Stimulated activated CD8-positive, alpha-beta memory T cell treated with anti-CD3 and anti-CD28 coated beads, Interleukin-2, amount 100 ng/mL, for 1 hour (primary cell): ENCODE measurements around the gene SPART.
"Not testable (repeated sequence)": the region's sequence is repeated elsewhere in the genome, so short reads cannot be mapped to it uniquely, and the experiment has no call there.

ENCODE experiments used
- DNase-seq, 2 donors: peaks; one replicate each; pipeline ENCODE4 v3.0.0-alpha.2; 2020; ENCODE audit warnings: low read depth in 2 of 2

The SPART gene

GRCh38 chr13:36354842-36355623 is 8.8 kb upstream of the SPART start:
- DNase-seq, result no peak

- no peak for DNase-seq
These were observed 6.8 kb upstream of the SPART start for GRCh38 chr13:36353001-36353400.

GRCh38 chr13:36352350-36352749 is 6.2 kb upstream of the SPART start:
- DNase-seq, result no peak

GRCh38 chr13:36347531-36348210 is 1.5 kb upstream of the SPART start:
- no peak for DNase-seq

- no peak for DNase-seq
These were observed 564 bp downstream of the SPART start for GRCh38 chr13:36345438-36346221.

- no peak for DNase-seq
These were observed 1.2 kb downstream of the SPART start for GRCh38 chr13:36344886-36345437.

GRCh38 chr13:36344173-36344572 is 2.0 kb downstream of the SPART start:
- DNase-seq, result no peak

GRCh38 chr13:36343766-36344165 is 2.4 kb downstream of the SPART start:
- DNase-seq, result no peak

GRCh38 chr13:36342715-36343114 is 3.5 kb downstream of the SPART start:
- DNase-seq, result no peak

GRCh38 chr13:36341718-36342117 is 4.5 kb downstream of the SPART start:
- no peak for DNase-seq

- no peak for DNase-seq
These were observed 6.5 kb downstream of the SPART start for GRCh38 chr13:36339600-36340155.

GRCh38 chr13:36337938-36338641 is 8.1 kb downstream of the SPART start:
- DNase-seq, result no peak

- DNase-seq, result no peak
These were observed 13.2 kb downstream of the SPART start for GRCh38 chr13:36332986-36333385.

- DNase-seq, result not testable (repeated sequence)
These were observed 13.9 kb downstream of the SPART start for GRCh38 chr13:36332255-36332654.

GRCh38 chr13:36331280-36331679 is 14.9 kb downstream of the SPART start:
- no peak for DNase-seq

GRCh38 chr13:36329361-36329760 is 16.8 kb downstream of the SPART start:
- no peak for DNase-seq

- DNase-seq, result no peak
These were observed 17.4 kb downstream of the SPART start for GRCh38 chr13:36328821-36329220.

GRCh38 chr13:36325912-36326311 is 20.3 kb downstream of the SPART start:
- no peak for DNase-seq

- not testable (repeated sequence) for DNase-seq
These were observed 21.3 kb downstream of the SPART start for GRCh38 chr13:36324881-36325280.

GRCh38 chr13:36323951-36324566 is 22.1 kb downstream of the SPART start:
- DNase-seq, result no peak

GRCh38 chr13:36323408-36323807 is 22.8 kb downstream of the SPART start:
- DNase-seq, result no peak
